HG03280 (cell line): ENCODE results near the gene LYPD6.
A peak's percentile ranks its signal among the peaks of the same experiment; 100 is the strongest.

Experiments
- ATAC-seq: cut with Tn5 transposase; IDR thresholded peaks from one replicate; pipeline ENCODE4 v1.9.1; 2021; ENCODE audit warnings: mild to moderate bottlenecking, moderate library complexity; ENCODE audit not compliant: unreplicated experiment

Gene LYPD6

GRCh38 chr2:149448315-149448714 lies 117.9 kb downstream of the LYPD6 start:
- no peak for ATAC-seq

- ATAC-seq = no peak
These were observed 118.6 kb downstream of the LYPD6 start for GRCh38 chr2:149449017-149449416.

- no peak for ATAC-seq
These were observed 121.2 kb downstream of the LYPD6 start for GRCh38 chr2:149451417-149452165.

- no peak for ATAC-seq
These were observed 125.9 kb downstream of the LYPD6 start for GRCh38 chr2:149456285-149456684.

- no peak for ATAC-seq
These were observed 128.1 kb downstream of the LYPD6 start for GRCh38 chr2:149458502-149458901.

GRCh38 chr2:149463328-149464002 lies 133.1 kb downstream of the LYPD6 start:
- ATAC-seq = peak; percentile 89

- ATAC-seq = no peak
These were observed 134.0 kb downstream of the LYPD6 start for GRCh38 chr2:149464396-149464795.

GRCh38 chr2:149465873-149466272 lies 135.5 kb downstream of the LYPD6 start:
- ATAC-seq = no peak

GRCh38 chr2:149466635-149467034 lies 136.2 kb downstream of the LYPD6 start:
- ATAC-seq = no peak

GRCh38 chr2:149467436-149467835 lies 137.0 kb downstream of the LYPD6 start:
- no peak for ATAC-seq

GRCh38 chr2:149468636-149469035 lies 138.2 kb downstream of the LYPD6 start:
- no peak for ATAC-seq

GRCh38 chr2:149470046-149470445 lies 139.7 kb downstream of the LYPD6 start:
- ATAC-seq = no peak

- no peak for ATAC-seq
These were observed 142.0 kb downstream of the LYPD6 start for GRCh38 chr2:149472413-149472812.

GRCh38 chr2:149473068-149473467 lies 142.7 kb downstream of the LYPD6 start:
- no peak for ATAC-seq

- ATAC-seq = no peak
These were observed 143.1 kb downstream of the LYPD6 start for GRCh38 chr2:149473521-149473920.

- ATAC-seq = no peak
These were observed 152.7 kb downstream of the LYPD6 start for GRCh38 chr2:149483004-149483605.

- no peak for ATAC-seq
These were observed 156.3 kb downstream of the LYPD6 start for GRCh38 chr2:149486664-149487063.

- no peak for ATAC-seq
These were observed 156.8 kb downstream of the LYPD6 start for GRCh38 chr2:149487189-149487588.

GRCh38 chr2:149488706-149489440 lies 158.5 kb downstream of the LYPD6 start:
- ATAC-seq = no peak

- ATAC-seq = no peak
These were observed 159.1 kb downstream of the LYPD6 start for GRCh38 chr2:149489452-149489851.

GRCh38 chr2:149490296-149490695 lies 159.9 kb downstream of the LYPD6 start:
- no peak for ATAC-seq
